H9 (cell line): ENCODE measurements around the gene OR6Q1. TPM values are rescaled to one million over a fixed set of nuclear protein-coding genes. Genes with fewer than 3 reads are reported as not detected.

Experiments
- DNase-seq: peaks from one replicate; pipeline ENCODE4 v3.0.0-alpha.2; 2017
- H2AFZ ChIP-seq: one replicate; pipeline ENCODE4 v1.6.1; 2013; ENCODE audit warnings: mild to moderate bottlenecking, low read length, control low read depth, moderate library complexity
- H2AK5ac ChIP-seq: 2 replicates; pipeline ENCODE4 v1.6.1; 2013; ENCODE audit warnings: low read length, control low read depth, mixed read lengths; ENCODE audit not compliant: insufficient read length
- H2BK120ac ChIP-seq: one replicate; pipeline ENCODE4 v1.6.1; 2013; ENCODE audit warnings: low read depth, mild to moderate bottlenecking, low read length, control low read depth, inconsistent platforms; ENCODE audit not compliant: poor library complexity, severe bottlenecking
- H2BK12ac ChIP-seq: 2 replicates; pipeline ENCODE4 v1.6.1; 2013; ENCODE audit warnings: low read length, control low read depth, mixed read lengths, low read depth; ENCODE audit not compliant: insufficient read length
- H2BK15ac ChIP-seq: 2 replicates; pipeline ENCODE4 v1.6.1; 2013; ENCODE audit warnings: low read depth, low read length, control low read depth
- H2BK20ac ChIP-seq: one replicate; pipeline ENCODE4 v1.6.1; 2013; ENCODE audit warnings: low read depth, mild to moderate bottlenecking, low read length, control low read depth, inconsistent platforms; ENCODE audit not compliant: poor library complexity, severe bottlenecking
- H2BK5ac ChIP-seq: 2 replicates; pipeline ENCODE4 v1.6.1; 2013; ENCODE audit warnings: low read length, control low read depth, mixed read lengths; ENCODE audit not compliant: insufficient read length
- H3K14ac ChIP-seq: 2 replicates; pipeline ENCODE4 v1.6.1; 2013; ENCODE audit warnings: low read length, control low read depth; ENCODE audit not compliant: insufficient read depth
- H3K18ac ChIP-seq: 2 replicates; pipeline ENCODE4 v1.6.1; 2013; ENCODE audit warnings: low read depth, mild to moderate bottlenecking, mixed read lengths, low read length, control low read depth; ENCODE audit not compliant: insufficient read length
- H3K23ac ChIP-seq: 2 replicates; pipeline ENCODE4 v1.6.1; 2013; ENCODE audit warnings: low read length, control low read depth, mixed read lengths, low read depth; ENCODE audit not compliant: insufficient read length
- H3K23me2 ChIP-seq: 2 replicates; pipeline ENCODE4 v1.6.1; 2013; ENCODE audit warnings: low read depth, mild to moderate bottlenecking, mixed read lengths, low read length, control low read depth; ENCODE audit not compliant: insufficient read length, poor library complexity, severe bottlenecking
- H3K27ac ChIP-seq: 2 replicates; pipeline ENCODE4 v1.5.1; 2013; ENCODE audit warnings: low read length, control low read depth, mixed read lengths, low read depth; ENCODE audit not compliant: insufficient read length
- H3K27me3 ChIP-seq: 2 replicates; pipeline ENCODE4 v1.6.1; 2013; ENCODE audit warnings: low read length, control low read depth, inconsistent platforms; ENCODE audit not compliant: insufficient read depth
- H3K4ac ChIP-seq: 2 replicates; pipeline ENCODE4 v1.6.1; 2013; ENCODE audit warnings: low read depth, mild to moderate bottlenecking, control low read depth, inconsistent platforms, low read length, moderate library complexity
- H3K4me1 ChIP-seq: 2 replicates; pipeline ENCODE4 v1.6.1; 2013; ENCODE audit warnings: low read length, control low read depth, inconsistent platforms; ENCODE audit not compliant: insufficient read depth
- H3K4me2 ChIP-seq: 2 replicates; pipeline ENCODE4 v1.6.1; 2013; ENCODE audit warnings: low read length, control low read depth, mixed read lengths; ENCODE audit not compliant: insufficient read length, insufficient read depth
- H3K56ac ChIP-seq: 2 replicates; pipeline ENCODE4 v1.6.1; 2013; ENCODE audit warnings: low read depth, mild to moderate bottlenecking, mixed read lengths, low read length, control low read depth; ENCODE audit not compliant: insufficient read length
- H3K79me1 ChIP-seq: 2 replicates; pipeline ENCODE4 v1.6.1; 2013; ENCODE audit warnings: low read depth, mild to moderate bottlenecking, moderate library complexity, low read length, control low read depth, inconsistent platforms; ENCODE audit not compliant: insufficient read depth, poor library complexity, severe bottlenecking
- H3K79me2 ChIP-seq: 2 replicates; pipeline ENCODE4 v1.6.1; 2013; ENCODE audit warnings: low read length, control low read depth, inconsistent platforms; ENCODE audit not compliant: insufficient read depth
- H3K9ac ChIP-seq: 2 replicates; pipeline ENCODE4 v1.6.1; 2013; ENCODE audit warnings: low read length, control low read depth, mixed read lengths; ENCODE audit not compliant: insufficient read length; ENCODE audit errors: extremely low read depth
- H3K9me3 ChIP-seq: one replicate; pipeline ENCODE4 v1.6.1; 2013; ENCODE audit warnings: low read depth, low read length, inconsistent platforms; ENCODE audit not compliant: control insufficient read depth
- H3T11ph ChIP-seq: one replicate; pipeline ENCODE4 v1.6.1; 2013; ENCODE audit warnings: mild to moderate bottlenecking, low read length, control low read depth, inconsistent platforms
- H4K20me1 ChIP-seq: one replicate; pipeline ENCODE4 v1.6.1; 2013; ENCODE audit not compliant: control insufficient read depth, insufficient read length, insufficient read depth
- H4K5ac ChIP-seq: 2 replicates; pipeline ENCODE4 v1.6.1; 2013; ENCODE audit warnings: low read depth, mild to moderate bottlenecking, mixed read lengths, low read length, control low read depth; ENCODE audit not compliant: insufficient read length
- H4K8ac ChIP-seq: replicated peaks from 2 replicates; pipeline ENCODE4 v1.6.1; 2013; ENCODE audit warnings: low read length, control low read depth, mixed read lengths, low read depth; ENCODE audit not compliant: insufficient read length
- H4K91ac ChIP-seq: 2 replicates; pipeline ENCODE4 v1.6.1; 2013; ENCODE audit warnings: low read depth, mild to moderate bottlenecking, moderate library complexity, mixed read lengths, low read length, control low read depth; ENCODE audit not compliant: insufficient read length
- H3K27ac Mint-ChIP-seq, 3 experiments: 2 replicates in 2 of 3; 3 replicates in 1 of 3; pipeline ENCODE4 v1.8.0; 2020 to 2021; ENCODE audit warnings: mixed read lengths in 3 of 3, mild to moderate bottlenecking in 1 of 3, moderate library complexity in 1 of 3
- H3K27me3 Mint-ChIP-seq: 2 replicates; pipeline ENCODE4 v1.8.0; 2021; ENCODE audit warnings: low read depth, mild to moderate bottlenecking, moderate library complexity, mixed read lengths
- H3K36me3 Mint-ChIP-seq, 3 experiments: 2 replicates in 2 of 3; 3 replicates in 1 of 3; pipeline ENCODE4 v1.8.0; 2020 to 2021; ENCODE audit warnings: low read depth in 3 of 3, mixed read lengths in 3 of 3; ENCODE audit not compliant: insufficient read depth in 1 of 3
- H3K4me1 Mint-ChIP-seq, 2 experiments: 2 replicates each; pipeline ENCODE4 v1.8.0; 2020; ENCODE audit warnings: mixed read lengths in 2 of 2
- H3K4me3 Mint-ChIP-seq, 2 experiments: 2 replicates in 1 of 2; 3 replicates in 1 of 2; pipeline ENCODE4 v1.8.0; 2020 to 2021; ENCODE audit warnings: mild to moderate bottlenecking in 2 of 2, mixed read lengths in 2 of 2, moderate library complexity in 1 of 2
- H3K9me3 Mint-ChIP-seq, 2 experiments: 2 replicates in 1 of 2; 3 replicates in 1 of 2; pipeline ENCODE4 v1.8.0; 2020; ENCODE audit warnings: mild to moderate bottlenecking in 2 of 2, mixed read lengths in 2 of 2, moderate library complexity in 1 of 2
- CTCF ChIP-seq: fragments of 200-600 bp; sonication (generic); conservative IDR thresholded peaks from 3 replicates; pipeline ENCODE4 v1.8.0; 2021; ENCODE audit warnings: antibody characterized with exemption, mild to moderate bottlenecking
- WGBS: extraction: QIAGEN DNeasy Blood & Tissue Kit; methylation state at CpG from one replicate; pipeline ENCODE4 v1.1.7; 2013; ENCODE audit warnings: missing lambda C conversion rate, low lambda C conversion rate, mixed read lengths; ENCODE audit not compliant: insufficient read length; ENCODE audit errors: extremely low coverage; 5-methylcytosine and 5-hydroxymethylcytosine counted together
- total RNA-seq: library from RNA; stranded (reverse); gene quantifications from 2 replicates; pipeline ENCODE4 v1.2.1, GENCODE V29; 2021

OR6Q1 gene
- total RNA-seq, 1 experiment from 2014 or later, result not detected

GRCh38 chr11:58067685-58068084 is 36.9 kb downstream of the OR6Q1 start:
- peaks cover 14% of the 10 kb centered on the region in 2 experiments for H3K4me1 Mint-ChIP-seq
- Histone ChIP-seq H3K4me1 (no peaks in the 10 kb centered on the region), H3K23ac (no peak overlapping the region), H3K27ac (no peak overlapping the region), H4K8ac (no peak overlapping the region), H2BK12ac (no peak overlapping the region), H2AK5ac (no peak overlapping the region), H3K56ac (no peak overlapping the region), H4K91ac (no peak overlapping the region), H3K27me3 (no peaks in the 10 kb centered on the region), H2BK20ac (no peak overlapping the region), H4K20me1 (no peaks in the 10 kb centered on the region), H3K79me1 (no peaks in the 10 kb centered on the region), H3K9me3 (no peaks in the 10 kb centered on the region), H3K4ac (no peak overlapping the region), H3T11ph (no peak overlapping the region), H2BK120ac (no peak overlapping the region), H3K79me2 (no peaks in the 10 kb centered on the region), H3K4me2 (no peak overlapping the region), H4K5ac (no peak overlapping the region), H2BK15ac (no peak overlapping the region), H3K14ac (no peak overlapping the region), H3K9ac (no peak overlapping the region), H2AFZ (no peak overlapping the region), H3K18ac (no peak overlapping the region), H2BK5ac (no peak overlapping the region), H3K23me2 (no peaks in the 10 kb centered on the region)
- H3K36me3 Mint-ChIP-seq, result no peaks in the 10 kb centered on the region
- no peaks in the 10 kb centered on the region for H3K27me3 Mint-ChIP-seq
- no peaks in the 10 kb centered on the region; a peak in 1 of 5 replicates for H3K9me3 Mint-ChIP-seq
- H3K4me3 Mint-ChIP-seq, result no peak overlapping the region
- H3K27ac Mint-ChIP-seq, result no peak overlapping the region
- no peak for TF ChIP-seq CTCF
- WGBS, result no CpG with 5 or more reads among the region's 5 CpGs
- DNase-seq, result no peak
